Loucy (cell line): ENCODE results near the gene CDH4.

Experiments
- H2AFZ ChIP-seq: fragments of 200-600 bp; sonication (generic); 2 replicates; pipeline ENCODE4 v1.6.0; 2016; ENCODE audit warnings: antibody characterized with exemption, mild to moderate bottlenecking, low read length, moderate library complexity
- H3F3A ChIP-seq: fragments of 200-600 bp; 2 replicates; pipeline ENCODE4 v1.6.0; 2016; ENCODE audit warnings: antibody characterized with exemption, low read depth, mild to moderate bottlenecking
- H3K27me3 ChIP-seq: fragments of 200-600 bp; sonication (generic); 2 replicates; pipeline ENCODE4 v1.6.1; 2014; ENCODE audit warnings: low read length, mild to moderate bottlenecking; ENCODE audit not compliant: insufficient read depth, poor library complexity, severe bottlenecking
- H3K36me3 ChIP-seq: fragments of 200-600 bp; sonication (generic); 2 replicates; pipeline ENCODE4 v1.6.1; 2016; ENCODE audit warnings: low read length; ENCODE audit not compliant: insufficient read depth
- H3K4me1 ChIP-seq: fragments of 200-600 bp; sonication (generic); 2 replicates; pipeline ENCODE4 v1.5.1; 2014; ENCODE audit warnings: low read length, mild to moderate bottlenecking; ENCODE audit not compliant: insufficient read depth, poor library complexity, severe bottlenecking
- H3K4me2 ChIP-seq: fragments of 200-600 bp; sonication (generic); 2 replicates; pipeline ENCODE4 v1.6.0; 2014; ENCODE audit warnings: antibody characterized with exemption, low read length, low read depth, mild to moderate bottlenecking; ENCODE audit not compliant: poor library complexity, severe bottlenecking
- H3K4me3 ChIP-seq: fragments of 200-600 bp; sonication (generic); 2 replicates; pipeline ENCODE4 v1.5.1; 2014; ENCODE audit warnings: low read length, mild to moderate bottlenecking, mixed read lengths; ENCODE audit not compliant: poor library complexity, severe bottlenecking
- H3K79me2 ChIP-seq: fragments of 200-600 bp; sonication (generic); 2 replicates; pipeline ENCODE4 v1.6.1; 2014; ENCODE audit warnings: low read length; ENCODE audit not compliant: insufficient read depth
- H3K9ac ChIP-seq: fragments of 200-600 bp; sonication (generic); 2 replicates; pipeline ENCODE4 v1.6.0; 2014; ENCODE audit warnings: mild to moderate bottlenecking, low read depth, low read length, moderate library complexity; ENCODE audit not compliant: poor library complexity, severe bottlenecking
- H3K9me2 ChIP-seq: fragments of 200-600 bp; sonication (generic); replicated peaks from 2 replicates; pipeline ENCODE4 v1.6.1; 2016; ENCODE audit warnings: low read depth, low read length, mixed read lengths
- H3K9me3 ChIP-seq: fragments of 200-600 bp; sonication (generic); 2 replicates; pipeline ENCODE4 v1.6.1; 2014; ENCODE audit warnings: mild to moderate bottlenecking, antibody characterized with exemption, low read length, low read depth; ENCODE audit not compliant: insufficient read depth
- H4K20me1 ChIP-seq: fragments of 200-600 bp; sonication (generic); 2 replicates; pipeline ENCODE4 v1.6.0; 2014; ENCODE audit warnings: antibody characterized with exemption, low read length, mild to moderate bottlenecking; ENCODE audit not compliant: insufficient read depth, poor library complexity, severe bottlenecking
- CTCF ChIP-seq: fragments of 200-600 bp; sonication (generic); conservative IDR thresholded peaks from 2 replicates; pipeline ENCODE4 v1.5.1; 2014; ENCODE audit warnings: mild to moderate bottlenecking, antibody characterized with exemption, low read length
- EZH2phosphoT487 ChIP-seq: fragments of 200-600 bp; IDR thresholded peaks from 2 replicates; pipeline ENCODE4 v1.6.1; 2018; ENCODE audit warnings: antibody characterized with exemption, mild to moderate bottlenecking, moderate library complexity, borderline replicate concordance

The CDH4 gene

DNA sequence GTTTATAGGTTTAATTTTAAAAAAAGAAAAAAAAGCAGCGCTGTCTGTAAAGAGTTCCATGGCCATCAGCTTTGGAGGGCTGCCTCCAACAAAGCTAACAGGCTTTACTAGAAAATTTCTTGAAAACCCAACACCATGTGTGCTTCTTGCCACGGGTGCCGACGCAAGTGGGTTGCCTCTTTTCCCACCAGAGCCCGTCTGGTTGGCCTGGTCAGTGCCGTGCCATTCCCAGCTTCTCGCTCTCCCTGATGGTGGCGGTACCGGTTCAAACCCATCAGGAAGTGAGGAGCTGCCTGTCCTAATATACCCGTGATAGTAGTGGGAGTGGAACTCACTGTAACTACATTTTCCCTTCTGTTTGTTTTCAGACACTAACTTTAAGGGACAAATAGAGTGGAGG lies 73.7 kb downstream of the CDH4 start:
- no peaks in the 10 kb centered on the region for H4K20me1 ChIP-seq
- H3K4me2 ChIP-seq, result no peak overlapping the region
- no peaks in the 10 kb centered on the region for H3F3A ChIP-seq
- no peak overlapping the region for H3K4me3 ChIP-seq
- no peaks in the 10 kb centered on the region for H3K4me1 ChIP-seq
- no peak overlapping the region for H2AFZ ChIP-seq
- H3K79me2 ChIP-seq, result no peaks in the 10 kb centered on the region
- H3K9me2 ChIP-seq, result no peaks in the 10 kb centered on the region
- TF ChIP-seq CTCF, result no peak
- TF ChIP-seq EZH2phosphoT487, result no peak
- H3K27me3 ChIP-seq, result no peaks in the 10 kb centered on the region
- no peak overlapping the region for H3K9ac ChIP-seq
- no peaks in the 10 kb centered on the region for H3K9me3 ChIP-seq
- H3K36me3 ChIP-seq, result no peaks in the 10 kb centered on the region

GRCh38 chr20:61328911-61329558 lies 77.0 kb downstream of the CDH4 start:
- Histone ChIP-seq H3K4me1 (peaks cover 13% of the 10 kb centered on the region), H3K36me3 (no peaks in the 10 kb centered on the region), H3K9me3 (no peaks in the 10 kb centered on the region), H3K9ac (no peak overlapping the region), H3K27me3 (no peaks in the 10 kb centered on the region), H4K20me1 (no peaks in the 10 kb centered on the region), H3K4me2 (no peak overlapping the region), H3F3A (no peaks in the 10 kb centered on the region), H2AFZ (no peak overlapping the region), H3K9me2 (no peaks in the 10 kb centered on the region), H3K79me2 (no peaks in the 10 kb centered on the region), H3K4me3 (no peak overlapping the region)
- TF ChIP-seq CTCF, result no peak
- no peak for TF ChIP-seq EZH2phosphoT487

GRCh38 chr20:61330441-61330840 lies 78.4 kb downstream of the CDH4 start:
- Histone ChIP-seq H4K20me1 (no peaks in the 10 kb centered on the region), H3K4me1 (peaks cover 13% of the 10 kb centered on the region), H3K27me3 (no peaks in the 10 kb centered on the region), H2AFZ (no peak overlapping the region), H3K9me3 (no peaks in the 10 kb centered on the region), H3K4me2 (no peak overlapping the region), H3K79me2 (no peaks in the 10 kb centered on the region), H3K36me3 (no peaks in the 10 kb centered on the region), H3K9me2 (no peaks in the 10 kb centered on the region), H3F3A (no peaks in the 10 kb centered on the region), H3K9ac (no peak overlapping the region), H3K4me3 (no peak overlapping the region)
- TF ChIP-seq EZH2phosphoT487, result no peak
- no peak for TF ChIP-seq CTCF
